H1 (cell line): ENCODE measurements around the gene SUZ12. TPM values are rescaled to one million over a fixed set of nuclear protein-coding genes. Genes with fewer than 3 reads are reported as not detected.

ENCODE experiments used
- ASH2L ChIP-seq: fragments of 200-600, 300-600 bp; sonication (generic); IDR thresholded peaks from one replicate; pipeline ENCODE4 v1.7.1; 2017; ENCODE audit warnings: low read length
- CEBPB ChIP-seq: IDR thresholded peaks from 2 replicates; pipeline ENCODE4 v1.6.1; 2012; ENCODE audit warnings: low read depth, low read length
- CHD1 ChIP-seq: IDR thresholded peaks from 2 replicates; pipeline ENCODE4 v1.6.1; 2012; ENCODE audit warnings: low read depth, low read length, improper control_type of control experiment
- CHD7 ChIP-seq: fragments of 300-600 bp; sonication (generic); IDR thresholded peaks from 2 replicates; pipeline ENCODE4 v1.7.1; 2012; ENCODE audit warnings: low read length, moderate library complexity, mild to moderate bottlenecking, inconsistent platforms; ENCODE audit not compliant: insufficient replicate concordance
- CTBP2 ChIP-seq: IDR thresholded peaks from 2 replicates; pipeline ENCODE4 v1.7.0; 2011; ENCODE audit warnings: borderline replicate concordance, mild to moderate bottlenecking, moderate library complexity, mixed read lengths, low read length; ENCODE audit not compliant: insufficient read depth, insufficient read length
- HDAC6 ChIP-seq: IDR thresholded peaks from one replicate; pipeline ENCODE4 v1.7.1; 2012; ENCODE audit warnings: low read depth, mild to moderate bottlenecking, inconsistent platforms, low read length, moderate library complexity
- TCF12 ChIP-seq: IDR thresholded peaks from 2 replicates; pipeline ENCODE4 v1.6.1; 2011; ENCODE audit warnings: low read depth, mild to moderate bottlenecking, low read length
- YY1 ChIP-seq: IDR thresholded peaks from 2 replicates; pipeline ENCODE4 v1.6.1; 2011; ENCODE audit warnings: low read depth, mild to moderate bottlenecking, low read length
- polyA plus RNA-seq, 7 experiments: library from polyadenylated mRNA; depleted of rRNA in 3 of 7; stranded (reverse) in 5 of 7; unstranded in 2 of 7; fragments of >200 nt in 5 of 7; fragments of 200-250 nt in 2 of 7; gene quantifications; 1 replicate in 5 of 7; 2 replicates in 1 of 7; 4 replicates in 1 of 7; pipeline versions ENCODE4 v1.2.1 to v1.2.3, GENCODE V29; 2011 to 2013; ENCODE audit warnings: missing spikeins in 2 of 7, mixed read lengths in 2 of 7
- total RNA-seq: library from RNA; stranded (reverse); fragmentation: NEBNext Ultra II Directional; extraction: Animal tissue kit (Norgen Biotek cat#: 25700); gene quantifications from 2 replicates; pipeline ENCODE4 v1.2.1, GENCODE V29; 2021
- TF ChIP-seq, protein P1 (sequence below): IDR thresholded peaks from 2 replicates; pipeline ENCODE4 v1.6.1; 2012; ENCODE audit warnings: inconsistent platforms

The SUZ12 gene
- total and polyA plus RNA-seq, 2 of the 8 experiments (the other 6 are each of a cell fraction or from before 2014, with no cell fraction given), result 9.1 to 34.6 TPM

- TF ChIP-seq ASH2L (peak; percentile 27), YY1 (0 out of 2 replicates have a peak, but pooled peaks have one; percentile 9), CEBPB (no peak), CTBP2 (no peak), TCF12 (no peak), CHD1 (no peak), HDAC6 (no peak), CHD7 (no peak)
- TF ChIP-seq, protein P1, sequence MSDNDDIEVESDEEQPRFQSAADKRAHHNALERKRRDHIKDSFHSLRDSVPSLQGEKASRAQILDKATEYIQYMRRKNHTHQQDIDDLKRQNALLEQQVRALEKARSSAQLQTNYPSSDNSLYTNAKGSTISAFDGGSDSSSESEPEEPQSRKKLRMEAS, result no peak
These were observed 70.9 kb downstream of the SUZ12 start (continued) for GRCh38 chr17:32007463-32008298.
